ENCODE results near the gene CCDC71L.

CCDC71L gene

GRCh38 chr7:106609416-106609815 lies 51.5 kb downstream of the CCDC71L start:
- no peak for DNase-seq (ENCODE audit: insufficient read length, low spot score)
- no peak for TF ChIP-seq POU2F2 (IDR thresholded peaks at IDR 0.05; ENCODE audit: low read depth, low read length)
- no peak for TF ChIP-seq PAX5 (IDR thresholded peaks at IDR 0.05; ENCODE audit: insufficient read depth, low read length, severe bottlenecking)
- TF ChIP-seq TAF1 (IDR thresholded peaks at IDR 0.05; ENCODE audit: low read depth, low read length), result no peak
- no peak for TF ChIP-seq POLR2A (IDR thresholded peaks at IDR 0.05; ENCODE audit: low read depth, low read length)
- TF ChIP-seq POLR2AphosphoS5 (IDR thresholded peaks at IDR 0.05; ENCODE audit: low read depth, low read length), result no peak
- no peak for TF ChIP-seq SPI1 (IDR thresholded peaks at IDR 0.05; ENCODE audit: low read depth, low read length)
- no peak for FAIRE-seq

GRCh38 chr7:106608661-106609060 lies 52.3 kb downstream of the CCDC71L start:
- no peak for TF ChIP-seq PAX5 (IDR thresholded peaks at IDR 0.05; ENCODE audit: insufficient read depth, low read length, severe bottlenecking)
- no peak for TF ChIP-seq POLR2A (IDR thresholded peaks at IDR 0.05; ENCODE audit: low read depth, low read length)
- no peak for TF ChIP-seq POU2F2 (IDR thresholded peaks at IDR 0.05; ENCODE audit: low read depth, low read length)
- TF ChIP-seq SPI1 (IDR thresholded peaks at IDR 0.05; ENCODE audit: low read depth, low read length), result no peak
- no peak for TF ChIP-seq TAF1 (IDR thresholded peaks at IDR 0.05; ENCODE audit: low read depth, low read length)
- TF ChIP-seq POLR2AphosphoS5 (IDR thresholded peaks at IDR 0.05; ENCODE audit: low read depth, low read length), result no peak
- no peak for DNase-seq (ENCODE audit: insufficient read length, low spot score)
- no peak for FAIRE-seq

Data from GM12891 (cell line).